Measurements from ENCODE around the gene CHRNA10. TPM values are rescaled to one million over a fixed set of nuclear protein-coding genes. Genes with fewer than 3 reads are reported as not detected.

Gene CHRNA10
- total RNA-seq, 4 donors from 2014 or later, result 0.54 to 2.3 (median 1.6) TPM

DNA sequence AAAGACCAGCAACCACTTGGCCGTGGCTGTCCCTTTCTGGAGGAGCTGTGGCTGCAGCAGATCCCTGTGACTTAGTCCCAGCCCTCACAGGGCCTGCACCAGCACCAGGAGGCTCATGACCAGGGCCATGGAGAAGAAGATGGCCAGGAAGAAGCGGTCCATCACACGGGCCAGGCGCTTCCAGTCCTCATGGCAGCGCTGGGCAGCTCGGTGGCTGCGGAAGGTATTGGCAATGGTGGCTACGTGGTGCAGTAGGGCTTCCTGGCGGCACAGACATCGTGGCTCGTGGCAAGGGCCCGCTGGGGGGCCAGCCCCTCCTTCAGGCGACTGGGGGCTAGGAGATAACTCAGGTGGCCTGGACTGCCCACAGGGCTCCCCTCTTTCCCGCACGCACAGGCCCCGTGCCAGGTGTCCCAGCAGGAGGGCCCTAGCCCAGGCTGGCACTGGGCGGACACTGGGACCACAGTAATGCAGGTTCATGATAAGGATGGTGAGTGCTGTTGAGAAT lies 5.1 kb downstream of the CHRNA10 start:
- 87 to 97% methylated on average over 3 to 15 of the region's 17 CpGs for WGBS, 2 donors
- H3K4me1 ChIP-seq, result no peaks in the 10 kb centered on the region
- H3K36me3 ChIP-seq, result peaks cover 0 to 24% of the 10 kb centered on the region in 2 donors
- H3K9me3 ChIP-seq, result no peaks in the 10 kb centered on the region
- H3K27me3 ChIP-seq, result no peaks in the 10 kb centered on the region
- TF ChIP-seq, protein P1, sequence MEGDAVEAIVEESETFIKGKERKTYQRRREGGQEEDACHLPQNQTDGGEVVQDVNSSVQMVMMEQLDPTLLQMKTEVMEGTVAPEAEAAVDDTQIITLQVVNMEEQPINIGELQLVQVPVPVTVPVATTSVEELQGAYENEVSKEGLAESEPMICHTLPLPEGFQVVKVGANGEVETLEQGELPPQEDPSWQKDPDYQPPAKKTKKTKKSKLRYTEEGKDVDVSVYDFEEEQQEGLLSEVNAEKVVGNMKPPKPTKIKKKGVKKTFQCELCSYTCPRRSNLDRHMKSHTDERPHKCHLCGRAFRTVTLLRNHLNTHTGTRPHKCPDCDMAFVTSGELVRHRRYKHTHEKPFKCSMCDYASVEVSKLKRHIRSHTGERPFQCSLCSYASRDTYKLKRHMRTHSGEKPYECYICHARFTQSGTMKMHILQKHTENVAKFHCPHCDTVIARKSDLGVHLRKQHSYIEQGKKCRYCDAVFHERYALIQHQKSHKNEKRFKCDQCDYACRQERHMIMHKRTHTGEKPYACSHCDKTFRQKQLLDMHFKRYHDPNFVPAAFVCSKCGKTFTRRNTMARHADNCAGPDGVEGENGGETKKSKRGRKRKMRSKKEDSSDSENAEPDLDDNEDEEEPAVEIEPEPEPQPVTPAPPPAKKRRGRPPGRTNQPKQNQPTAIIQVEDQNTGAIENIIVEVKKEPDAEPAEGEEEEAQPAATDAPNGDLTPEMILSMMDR (IDR thresholded peaks at IDR 0.05), result no peak
- no peak overlapping the region for H3K4me3 ChIP-seq (replicated peaks in 1 of 3)
- no peak for DNase-seq
- intact Hi-C loops (cut with DNase I), result no loop called here
- no peak overlapping the region for H3K27ac ChIP-seq

DNA sequence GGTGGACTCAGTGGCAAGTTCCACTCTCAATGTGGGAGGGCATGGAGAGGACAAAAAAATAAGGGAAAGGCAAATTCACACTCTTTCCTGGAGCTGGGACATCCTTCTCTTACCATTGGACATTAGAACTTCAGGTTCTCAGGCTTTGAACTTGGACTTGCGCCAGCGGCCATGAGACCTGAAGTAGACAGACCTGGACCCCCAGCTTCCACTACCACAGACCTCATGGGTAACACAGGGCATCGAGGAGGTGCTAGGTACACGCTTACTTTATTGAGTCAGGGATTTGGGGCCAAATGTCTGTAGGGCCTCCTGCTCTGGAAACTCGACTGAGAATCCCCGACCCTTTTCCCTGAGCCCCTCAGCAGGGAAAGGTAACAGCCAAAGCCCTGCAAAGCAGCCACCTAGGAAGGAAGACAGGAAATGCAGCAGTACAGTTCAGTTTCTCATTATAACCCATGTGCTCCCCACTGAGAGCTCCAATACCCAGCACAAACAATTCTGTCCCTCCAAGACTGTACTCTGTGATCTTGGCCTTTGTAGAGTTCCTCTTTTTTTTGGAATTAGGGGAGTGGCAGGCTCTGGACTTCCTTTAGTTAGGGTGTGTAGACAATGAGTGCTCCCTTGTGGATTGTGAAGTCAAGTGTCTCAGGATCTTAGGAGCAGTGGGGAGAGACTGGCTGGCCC lies 5.7 kb downstream of the CHRNA10 start:
- Histone ChIP-seq H3K9me3 (no peaks in the 10 kb centered on the region), H3K4me1 (no peaks in the 10 kb centered on the region), H3K27me3 (no peaks in the 10 kb centered on the region), H3K36me3 (peaks cover 0 to 23% of the 10 kb centered on the region in 2 donors), H3K27ac (no peak overlapping the region), H3K4me3 (replicated peaks in 1 of 3) (no peak overlapping the region)
- intact Hi-C loops (cut with DNase I), result no loop called here
- no peak for TF ChIP-seq POLR2A (IDR thresholded peaks at IDR 0.05)
- TF ChIP-seq, protein P1 (IDR thresholded peaks at IDR 0.05), result no peak
- no peak for DNase-seq
- 83 to 97% methylated on average over 6 of the region's 6 CpGs for WGBS, 2 donors

DNA sequence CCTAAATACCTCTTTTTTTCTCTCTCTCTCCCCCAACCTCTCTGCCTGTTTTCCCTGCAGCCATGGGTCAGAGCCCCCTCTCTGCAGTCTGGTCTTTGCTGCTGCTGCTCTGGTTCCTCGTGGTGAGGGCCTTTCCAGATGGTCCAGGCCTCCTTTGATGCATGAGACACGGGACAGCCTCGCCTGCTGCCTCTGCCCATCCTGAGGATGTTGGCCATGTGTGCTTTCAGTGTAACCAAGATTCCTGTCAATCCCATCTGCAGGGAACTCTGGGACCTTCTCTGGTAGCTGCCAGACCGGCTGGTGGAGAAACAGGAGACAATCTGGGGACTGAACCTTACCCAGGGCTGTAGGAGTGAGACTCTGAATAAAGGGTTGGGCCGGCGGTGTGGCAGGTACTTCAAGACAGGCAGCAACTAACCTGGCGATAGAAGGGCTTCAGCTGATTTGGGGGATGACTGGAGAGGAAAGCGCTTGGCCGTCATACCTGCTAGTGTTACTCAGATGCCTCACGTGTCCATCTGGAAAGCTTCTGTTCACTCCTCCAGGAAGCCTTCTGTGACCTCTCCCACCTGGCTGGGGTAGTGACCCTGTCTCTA lies 7.1 kb downstream of the CHRNA10 start:
- Histone ChIP-seq H3K4me1 (no peaks in the 10 kb centered on the region), H3K36me3 (peaks cover 0 to 22% of the 10 kb centered on the region in 2 donors), H3K9me3 (no peaks in the 10 kb centered on the region), H3K27ac (no peak overlapping the region), H3K27me3 (no peaks in the 10 kb centered on the region), H3K4me3 (replicated peaks in 1 of 3) (no peak overlapping the region)
- no peak for DNase-seq
- TF ChIP-seq POLR2A (IDR thresholded peaks at IDR 0.05), result no peak
- TF ChIP-seq, protein P1 (IDR thresholded peaks at IDR 0.05), result no peak
- WGBS, 2 donors, result 90 to 91% methylated on average over 10 of the region's 10 CpGs
- intact Hi-C loops (cut with DNase I), result no loop called here

DNA sequence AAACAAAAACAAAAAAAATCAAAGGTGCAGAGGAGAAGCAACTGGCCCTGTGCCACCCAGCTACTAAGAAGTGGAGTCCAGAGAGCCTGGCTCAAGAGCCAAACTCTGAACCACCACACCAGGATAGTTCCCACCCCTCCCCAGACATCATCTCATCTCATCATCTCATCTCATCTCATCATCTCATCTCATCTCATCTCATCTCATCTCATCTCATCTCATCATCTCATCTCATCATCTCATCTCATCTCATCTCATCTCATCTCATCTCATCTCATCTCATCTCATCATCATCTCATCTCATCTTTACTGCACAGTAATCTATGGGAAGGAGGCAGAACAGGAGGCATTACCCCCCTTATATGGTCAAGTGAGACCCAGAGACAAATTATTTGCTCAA lies 8.3 kb downstream of the CHRNA10 start:
- intact Hi-C loops (cut with DNase I), result no loop called here
- H3K4me1 ChIP-seq, result no peaks in the 10 kb centered on the region
- H3K9me3 ChIP-seq, result no peaks in the 10 kb centered on the region
- H3K4me3 ChIP-seq (replicated peaks in 1 of 3), result no peak overlapping the region
- no peak for DNase-seq
- H3K36me3 ChIP-seq, result peaks cover 0 to 17% of the 10 kb centered on the region in 2 donors
- no peaks in the 10 kb centered on the region for H3K27me3 ChIP-seq
- H3K27ac ChIP-seq, result no peak overlapping the region
- TF ChIP-seq, protein P1 (IDR thresholded peaks at IDR 0.05), result no peak
- no peak for TF ChIP-seq POLR2A (IDR thresholded peaks at IDR 0.05)

DNA sequence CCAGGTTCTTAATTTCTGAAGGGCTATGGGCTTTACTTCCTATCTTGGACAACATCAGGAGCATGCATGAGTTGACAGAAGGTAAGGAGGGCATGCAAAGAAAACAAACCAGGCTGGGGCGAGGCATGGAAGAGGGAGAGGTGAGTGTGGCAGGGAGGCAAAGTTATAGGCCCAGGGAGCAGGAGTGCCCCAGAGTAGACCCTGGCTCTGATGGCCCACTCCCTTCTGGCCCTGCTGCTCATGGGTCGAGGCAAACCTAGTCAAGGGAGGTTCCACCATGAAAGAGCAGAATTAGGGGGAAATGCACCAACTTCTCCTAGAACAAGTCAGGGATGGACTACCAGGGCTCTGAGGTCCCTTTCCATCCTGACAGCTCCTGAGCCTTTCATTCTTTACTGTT lies 10.2 kb downstream of the CHRNA10 start:
- Histone ChIP-seq H3K27ac (no peak overlapping the region), H3K9me3 (no peaks in the 10 kb centered on the region), H3K36me3 (peaks cover 0 to 3% of the 10 kb centered on the region in 2 donors), H3K4me3 (replicated peaks in 1 of 3) (no peak overlapping the region), H3K27me3 (no peaks in the 10 kb centered on the region), H3K4me1 (no peaks in the 10 kb centered on the region)
- TF ChIP-seq POLR2A (IDR thresholded peaks at IDR 0.05), result no peak
- TF ChIP-seq, protein P1 (IDR thresholded peaks at IDR 0.05), result no peak
- intact Hi-C loops (cut with DNase I), result no loop called here
- DNase-seq, result no peak
- WGBS, 2 donors, result 73 to 79% methylated on average over 2 of the region's 2 CpGs

Measured in thyroid gland (tissue), 4 donors.